A673 (cell line): ENCODE results near the gene SYNE1. TPM values are rescaled to one million over a fixed set of nuclear protein-coding genes. Genes with fewer than 3 reads are reported as not detected.

Experiments
- BruUV-seq: library from RNA; stranded (reverse); fragments of 400-500 nt; replicated peaks from 2 replicates; lab custom pipeline; 2021; lab: Mats Ljungman, UMichigan
- CTCF ChIA-PET: fragments of 300-600 bp; sonication (Branson Sonifier 250); formaldehyde crosslinking; loops from one replicate; lab custom pipeline; 2022; ENCODE audit warnings: antibody characterized with exemption; lab: Charles Lee
- POLR2A ChIA-PET: fragments of 300-600 bp; sonication (Branson Sonifier 250); formaldehyde crosslinking; loops from one replicate; lab custom pipeline; 2022; ENCODE audit warnings: antibody characterized with exemption; ENCODE audit not compliant: low non-redundant PET; lab: Charles Lee
- DNase-seq: peaks from one replicate; pipeline ENCODE4 v3.0.0-alpha.2; 2015; ENCODE audit warnings: low spot score
- H3K27ac ChIP-seq: fragments of 200-600 bp; sonication (generic); 2 replicates; pipeline ENCODE4 v1.5.1; 2016; ENCODE audit warnings: mixed run types, low read depth, mild to moderate bottlenecking, mixed read lengths, antibody characterized with exemption, low read length; ENCODE audit not compliant: poor library complexity, severe bottlenecking
- H3K27me3 ChIP-seq: fragments of 200-600 bp; sonication (generic); replicated peaks from 2 replicates; pipeline ENCODE4 v1.6.1; 2017; ENCODE audit warnings: mixed run types, low read depth, mild to moderate bottlenecking, mixed read lengths, antibody characterized with exemption, low read length; ENCODE audit not compliant: insufficient read depth, poor library complexity
- H3K36me3 ChIP-seq: fragments of 200-600 bp; sonication (generic); 2 replicates; pipeline ENCODE4 v1.6.1; 2016; ENCODE audit warnings: mixed run types, mild to moderate bottlenecking, mixed read lengths, antibody characterized with exemption, low read length; ENCODE audit not compliant: insufficient read depth, poor library complexity, severe bottlenecking
- H3K4me1 ChIP-seq: fragments of 200-600 bp; sonication (generic); 2 replicates; pipeline ENCODE4 v1.6.1; 2017; ENCODE audit warnings: mixed run types, mild to moderate bottlenecking, mixed read lengths, antibody characterized with exemption, low read length; ENCODE audit not compliant: insufficient read depth, poor library complexity, severe bottlenecking
- H3K4me3 ChIP-seq: fragments of 200-600 bp; sonication (generic); 2 replicates; pipeline ENCODE4 v1.5.1; 2016; ENCODE audit warnings: low read depth, mixed run types, mild to moderate bottlenecking, mixed read lengths, low read length; ENCODE audit not compliant: poor library complexity, severe bottlenecking
- H3K9me3 ChIP-seq: fragments of 200-600 bp; sonication (generic); 2 replicates; pipeline ENCODE4 v1.6.1; 2016; ENCODE audit warnings: mixed run types, low read depth, mild to moderate bottlenecking, mixed read lengths, antibody characterized with exemption, low read length; ENCODE audit not compliant: poor library complexity, severe bottlenecking
- CTCF ChIP-seq: fragments of 300-800, 200-600 bp; sonication (generic); conservative IDR thresholded peaks from 2 replicates; pipeline ENCODE4 v1.5.1; 2017; ENCODE audit warnings: low read depth, mild to moderate bottlenecking, antibody characterized with exemption, low read length, moderate library complexity, mixed read lengths
- EZH2 ChIP-seq: fragments of 200-600 bp; sonication (generic); IDR thresholded peaks from 2 replicates; pipeline ENCODE4 v1.6.1; 2017; ENCODE audit warnings: borderline replicate concordance, low read depth, mild to moderate bottlenecking, mixed read lengths, antibody characterized with exemption, low read length; ENCODE audit not compliant: poor library complexity, severe bottlenecking
- intact Hi-C: fragments of 100-400 bp; cut with micrococcal nuclease; formaldehyde crosslinking; loops from one replicate; pipeline ENCODE4 v1.10.0; 2022; ENCODE audit not compliant: unreplicated experiment
- total RNA-seq: library from RNA; stranded (reverse); gene quantifications from 2 replicates; pipeline ENCODE4 v1.2.3, GENCODE V29; 2021

The SYNE1 gene
- total RNA-seq, 1 experiment from 2014 or later: 12.1 TPM

- TF ChIP-seq CTCF (no peak), EZH2 (no peak)
- ChIA-PET POLR2A (no interaction called here), CTCF (no interaction called here)
- no peak for DNase-seq
- Histone ChIP-seq H3K4me1 (no peaks in the 10 kb centered on the region), H3K4me3 (no peak overlapping the region), H3K9me3 (no peaks in the 10 kb centered on the region), H3K27ac (no peak overlapping the region), H3K27me3 (no peaks in the 10 kb centered on the region), H3K36me3 (no peaks in the 10 kb centered on the region)
- intact Hi-C loops: no loop called here
- BruUV-seq: no TSS peak
Observed at GRCh38 chr6:152418551-152418950, 218.6 kb downstream of the SYNE1 start.

GRCh38 chr6:152416652-152417051 is 220.5 kb downstream of the SYNE1 start:
- no TSS peak for BruUV-seq
- ChIA-PET CTCF (no interaction called here), POLR2A (no interaction called here)
- DNase-seq: no peak
- TF ChIP-seq CTCF (no peak), EZH2 (no peak)
- Histone ChIP-seq H3K4me1 (no peaks in the 10 kb centered on the region), H3K9me3 (no peaks in the 10 kb centered on the region), H3K36me3 (no peaks in the 10 kb centered on the region), H3K27me3 (no peaks in the 10 kb centered on the region), H3K4me3 (no peak overlapping the region), H3K27ac (no peak overlapping the region)
- intact Hi-C loops: no loop called here

- DNase-seq: no peak
- Histone ChIP-seq H3K27ac (no peak overlapping the region), H3K4me1 (no peaks in the 10 kb centered on the region), H3K36me3 (no peaks in the 10 kb centered on the region), H3K4me3 (no peak overlapping the region), H3K27me3 (no peaks in the 10 kb centered on the region), H3K9me3 (no peaks in the 10 kb centered on the region)
- POLR2A ChIA-PET: no interaction called here
- no TSS peak for BruUV-seq
- CTCF ChIA-PET: no interaction called here
- intact Hi-C loops: no loop called here
- TF ChIP-seq CTCF (no peak), EZH2 (no peak)
Observed at GRCh38 chr6:152404936-152405595, 232.1 kb downstream of the SYNE1 start.
